ENCODE measurements around the gene LIMS4.
"Not testable (repeated sequence)": the region's sequence is repeated elsewhere in the genome, so short reads cannot be mapped to it uniquely, and the experiment has no call there.

Gene LIMS4

GRCh38 chr2:110472171-110473058 lies at the start of gene LIMS4:
Gene LIMS4 (minus strand): TSS chr2:110472816. CDS start chr2:110472778, 38 bp downstream.
- not testable (repeated sequence) for H3K79me2 ChIP-seq (ENCODE audit: control insufficient read depth, insufficient read depth, low read length, unreplicated experiment); H3K4me3 ChIP-seq (ENCODE audit: low read depth, low read length); H2AFZ ChIP-seq (ENCODE audit: low read length, unreplicated experiment); H3K27me3 ChIP-seq (ENCODE audit: insufficient read depth, low read length); H3K4me1 ChIP-seq (ENCODE audit: control insufficient read depth, insufficient read depth, low read length, unreplicated experiment); H3K36me3 ChIP-seq (ENCODE audit: insufficient read depth, low read length); H3K27ac ChIP-seq (ENCODE audit: low read depth, low read length)

GRCh38 chr2:110499755-110500377 lies 27.2 kb upstream of the LIMS4 start:
- H3K27ac ChIP-seq (ENCODE audit: low read depth, low read length); H2AFZ ChIP-seq (ENCODE audit: low read length, unreplicated experiment); H3K4me1 ChIP-seq (ENCODE audit: control insufficient read depth, insufficient read depth, low read length, unreplicated experiment); H3K4me3 ChIP-seq (ENCODE audit: low read depth, low read length); H3K27me3 ChIP-seq (ENCODE audit: insufficient read depth, low read length); H3K79me2 ChIP-seq (ENCODE audit: control insufficient read depth, insufficient read depth, low read length, unreplicated experiment); H3K36me3 ChIP-seq (ENCODE audit: insufficient read depth, low read length): not testable (repeated sequence)

GRCh38 chr2:110496027-110496426 lies 23.4 kb upstream of the LIMS4 start:
- not testable (repeated sequence) for H3K27me3 ChIP-seq (ENCODE audit: insufficient read depth, low read length); H3K79me2 ChIP-seq (ENCODE audit: control insufficient read depth, insufficient read depth, low read length, unreplicated experiment); H3K4me3 ChIP-seq (ENCODE audit: low read depth, low read length); H3K27ac ChIP-seq (ENCODE audit: low read depth, low read length); H3K4me1 ChIP-seq (ENCODE audit: control insufficient read depth, insufficient read depth, low read length, unreplicated experiment); H2AFZ ChIP-seq (ENCODE audit: low read length, unreplicated experiment); H3K36me3 ChIP-seq (ENCODE audit: insufficient read depth, low read length)

- not testable (repeated sequence) for H3K27ac ChIP-seq (ENCODE audit: low read depth, low read length); H3K27me3 ChIP-seq (ENCODE audit: insufficient read depth, low read length); H2AFZ ChIP-seq (ENCODE audit: low read length, unreplicated experiment); H3K36me3 ChIP-seq (ENCODE audit: insufficient read depth, low read length); H3K4me1 ChIP-seq (ENCODE audit: control insufficient read depth, insufficient read depth, low read length, unreplicated experiment); H3K4me3 ChIP-seq (ENCODE audit: low read depth, low read length); H3K79me2 ChIP-seq (ENCODE audit: control insufficient read depth, insufficient read depth, low read length, unreplicated experiment)
These were observed 21.9 kb upstream of the LIMS4 start for GRCh38 chr2:110494488-110494887.

GRCh38 chr2:110488991-110489390 lies 16.4 kb upstream of the LIMS4 start:
- H3K27ac ChIP-seq (ENCODE audit: low read depth, low read length); H3K79me2 ChIP-seq (ENCODE audit: control insufficient read depth, insufficient read depth, low read length, unreplicated experiment); H3K4me1 ChIP-seq (ENCODE audit: control insufficient read depth, insufficient read depth, low read length, unreplicated experiment); H3K27me3 ChIP-seq (ENCODE audit: insufficient read depth, low read length); H3K4me3 ChIP-seq (ENCODE audit: low read depth, low read length); H2AFZ ChIP-seq (ENCODE audit: low read length, unreplicated experiment); H3K36me3 ChIP-seq (ENCODE audit: insufficient read depth, low read length): not testable (repeated sequence)

GRCh38 chr2:110482697-110483096 lies 10.1 kb upstream of the LIMS4 start:
- not testable (repeated sequence) for H2AFZ ChIP-seq (ENCODE audit: low read length, unreplicated experiment); H3K27ac ChIP-seq (ENCODE audit: low read depth, low read length); H3K4me1 ChIP-seq (ENCODE audit: control insufficient read depth, insufficient read depth, low read length, unreplicated experiment); H3K27me3 ChIP-seq (ENCODE audit: insufficient read depth, low read length); H3K4me3 ChIP-seq (ENCODE audit: low read depth, low read length); H3K79me2 ChIP-seq (ENCODE audit: control insufficient read depth, insufficient read depth, low read length, unreplicated experiment); H3K36me3 ChIP-seq (ENCODE audit: insufficient read depth, low read length)

GRCh38 chr2:110481200-110481599 lies 8.6 kb upstream of the LIMS4 start:
- H3K79me2 ChIP-seq (ENCODE audit: control insufficient read depth, insufficient read depth, low read length, unreplicated experiment); H3K27me3 ChIP-seq (ENCODE audit: insufficient read depth, low read length); H3K4me3 ChIP-seq (ENCODE audit: low read depth, low read length); H3K36me3 ChIP-seq (ENCODE audit: insufficient read depth, low read length); H2AFZ ChIP-seq (ENCODE audit: low read length, unreplicated experiment); H3K27ac ChIP-seq (ENCODE audit: low read depth, low read length); H3K4me1 ChIP-seq (ENCODE audit: control insufficient read depth, insufficient read depth, low read length, unreplicated experiment): not testable (repeated sequence)

- not testable (repeated sequence) for H2AFZ ChIP-seq (ENCODE audit: low read length, unreplicated experiment); H3K4me1 ChIP-seq (ENCODE audit: control insufficient read depth, insufficient read depth, low read length, unreplicated experiment); H3K27me3 ChIP-seq (ENCODE audit: insufficient read depth, low read length); H3K27ac ChIP-seq (ENCODE audit: low read depth, low read length); H3K4me3 ChIP-seq (ENCODE audit: low read depth, low read length); H3K36me3 ChIP-seq (ENCODE audit: insufficient read depth, low read length); H3K79me2 ChIP-seq (ENCODE audit: control insufficient read depth, insufficient read depth, low read length, unreplicated experiment)
These were observed 7.5 kb upstream of the LIMS4 start for GRCh38 chr2:110480084-110480483.

- not testable (repeated sequence) for H3K4me1 ChIP-seq (ENCODE audit: control insufficient read depth, insufficient read depth, low read length, unreplicated experiment); H2AFZ ChIP-seq (ENCODE audit: low read length, unreplicated experiment); H3K79me2 ChIP-seq (ENCODE audit: control insufficient read depth, insufficient read depth, low read length, unreplicated experiment); H3K27me3 ChIP-seq (ENCODE audit: insufficient read depth, low read length); H3K36me3 ChIP-seq (ENCODE audit: insufficient read depth, low read length); H3K27ac ChIP-seq (ENCODE audit: low read depth, low read length); H3K4me3 ChIP-seq (ENCODE audit: low read depth, low read length)
These were observed 4.8 kb upstream of the LIMS4 start for GRCh38 chr2:110477370-110477769.

GRCh38 chr2:110476952-110477351 lies 4.3 kb upstream of the LIMS4 start:
- not testable (repeated sequence) for H3K4me1 ChIP-seq (ENCODE audit: control insufficient read depth, insufficient read depth, low read length, unreplicated experiment); H3K27ac ChIP-seq (ENCODE audit: low read depth, low read length); H2AFZ ChIP-seq (ENCODE audit: low read length, unreplicated experiment); H3K4me3 ChIP-seq (ENCODE audit: low read depth, low read length); H3K79me2 ChIP-seq (ENCODE audit: control insufficient read depth, insufficient read depth, low read length, unreplicated experiment); H3K27me3 ChIP-seq (ENCODE audit: insufficient read depth, low read length); H3K36me3 ChIP-seq (ENCODE audit: insufficient read depth, low read length)

GRCh38 chr2:110475627-110476359 lies 3.2 kb upstream of the LIMS4 start:
- H3K79me2 ChIP-seq (ENCODE audit: control insufficient read depth, insufficient read depth, low read length, unreplicated experiment); H2AFZ ChIP-seq (ENCODE audit: low read length, unreplicated experiment); H3K27me3 ChIP-seq (ENCODE audit: insufficient read depth, low read length); H3K4me1 ChIP-seq (ENCODE audit: control insufficient read depth, insufficient read depth, low read length, unreplicated experiment); H3K4me3 ChIP-seq (ENCODE audit: low read depth, low read length); H3K27ac ChIP-seq (ENCODE audit: low read depth, low read length); H3K36me3 ChIP-seq (ENCODE audit: insufficient read depth, low read length): not testable (repeated sequence)

All from ACC112 (cell line).